RCC 7860 (cell line): ENCODE data around the gene GRK5.

Experiments used
- DNase-seq: peaks from one replicate; pipeline ENCODE4 v3.0.0-alpha.2; 2015; ENCODE audit warnings: low spot score
- FAIRE-seq: peaks from 2 replicates; lab custom pipeline; 2012; peaks lifted over from hg19 to GRCh38; lab: Jason Lieb, UNC

Gene GRK5

GRCh38 chr10:119291223-119291900, 84.0 kb downstream of the GRK5 start:
- FAIRE-seq (no peak), DNase-seq (no peak)

- DNase-seq (no peak), FAIRE-seq (no peak)
Measured at GRCh38 chr10:119292968-119293760, 85.8 kb downstream of the GRK5 start.

GRCh38 chr10:119296703-119297102, 89.3 kb downstream of the GRK5 start:
- DNase-seq (peak; percentile 4), FAIRE-seq (no peak)

GRCh38 chr10:119297207-119297968, 90.0 kb downstream of the GRK5 start:
- no peak for DNase-seq
- FAIRE-seq = no peak

DNA sequence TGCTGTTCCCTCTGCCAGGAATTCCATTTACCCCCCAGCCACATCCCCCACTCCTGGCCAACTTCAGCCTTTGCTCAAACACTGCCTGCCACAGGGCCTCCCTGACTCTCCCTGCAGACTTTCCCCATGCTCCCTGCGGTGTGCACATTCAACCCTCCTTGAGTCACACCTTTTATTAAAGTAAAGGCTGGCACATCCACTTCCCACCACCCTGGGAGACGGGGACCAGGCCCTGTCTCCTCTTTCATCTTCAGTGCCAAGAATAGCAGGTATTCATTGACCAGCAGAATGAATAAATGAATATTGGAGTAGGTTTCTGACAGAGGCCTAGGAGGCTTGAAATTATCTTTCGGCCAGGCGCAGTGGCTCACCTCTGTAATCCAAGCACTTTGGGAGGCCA, 91.4 kb downstream of the GRK5 start:
- DNase-seq = no peak
- FAIRE-seq = no peak

DNA sequence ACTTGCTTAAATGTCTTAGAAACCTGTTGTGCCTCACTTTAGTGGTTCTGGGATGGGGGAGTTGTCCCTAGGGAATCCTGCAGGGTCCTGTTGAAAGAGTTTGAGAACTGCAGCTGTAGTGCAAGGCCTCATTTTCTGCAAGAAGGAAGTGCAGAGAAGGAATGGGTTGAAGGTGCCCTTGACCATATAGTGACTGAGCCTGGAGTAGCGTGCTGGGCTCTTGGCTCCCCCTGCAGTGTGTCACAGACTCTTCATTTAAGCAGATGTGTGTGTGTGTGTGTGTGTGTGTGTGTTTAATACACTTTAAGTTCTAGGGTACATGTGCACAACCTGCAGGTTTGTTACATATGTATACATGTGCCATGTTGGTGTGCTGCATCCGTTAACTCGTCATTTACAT, 92.2 kb downstream of the GRK5 start:
- DNase-seq (no peak), FAIRE-seq (no peak)

GRCh38 chr10:119301397-119301796, 94.0 kb downstream of the GRK5 start:
- FAIRE-seq = no peak
- DNase-seq = no peak

- FAIRE-seq = no peak
- no peak for DNase-seq
Measured at GRCh38 chr10:119302172-119302571, 94.8 kb downstream of the GRK5 start.

- FAIRE-seq = no peak
- DNase-seq = no peak
Measured at GRCh38 chr10:119302591-119303253, 95.4 kb downstream of the GRK5 start.

GRCh38 chr10:119303886-119304285, 96.5 kb downstream of the GRK5 start:
- FAIRE-seq = no peak
- no peak for DNase-seq

DNA sequence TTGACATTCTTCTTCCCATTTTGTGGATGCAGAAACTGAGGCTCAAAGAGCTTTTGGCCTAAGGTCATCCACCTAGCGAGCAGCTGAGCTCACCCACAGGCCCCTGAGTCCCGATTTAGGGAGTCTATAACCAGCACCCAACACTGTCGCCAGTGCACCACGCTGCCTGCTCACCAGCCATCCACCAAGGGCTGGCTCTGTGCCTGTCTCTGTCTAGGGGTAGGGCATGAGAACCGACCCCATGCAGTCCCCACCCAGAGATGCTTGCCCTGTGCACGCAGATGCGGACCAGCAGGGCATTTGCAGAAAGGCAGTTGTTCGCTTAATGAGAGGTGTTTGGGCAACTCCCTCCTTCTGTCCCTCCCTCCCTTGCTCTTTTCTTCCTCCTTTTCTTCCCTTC, 97.2 kb downstream of the GRK5 start:
- DNase-seq (no peak), FAIRE-seq (no peak)

GRCh38 chr10:119305860-119306513, 98.6 kb downstream of the GRK5 start:
- DNase-seq = peak; percentile 100
- FAIRE-seq = peak; percentile 96

DNA sequence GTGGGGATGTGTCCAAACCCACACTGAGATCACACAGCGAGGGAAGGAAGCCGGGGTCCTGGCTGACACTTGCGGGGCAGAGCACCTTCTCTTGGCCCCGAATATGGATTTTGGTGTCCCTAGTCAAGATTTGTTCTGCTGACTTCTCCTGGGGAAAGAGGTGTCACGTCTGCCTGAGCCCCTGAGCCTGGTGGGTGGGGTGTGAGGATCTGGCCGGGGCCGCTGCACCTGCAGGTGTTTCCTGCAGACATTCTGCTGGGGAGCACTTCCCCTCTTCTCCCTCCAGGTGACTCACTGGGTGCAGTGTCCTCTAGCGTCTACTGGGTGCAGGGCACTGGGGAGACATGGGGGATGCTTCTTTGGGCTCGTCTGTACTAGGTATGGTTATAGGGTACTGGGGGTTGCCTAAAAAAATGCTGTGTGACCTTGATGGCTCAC, 99.2 kb downstream of the GRK5 start:
- DNase-seq = peak; percentile 26
- no peak for FAIRE-seq

- FAIRE-seq (peak; percentile 10), DNase-seq (peak; percentile 61)
Measured at GRCh38 chr10:119306986-119307392, 99.6 kb downstream of the GRK5 start.

GRCh38 chr10:119308089-119308488, 100.7 kb downstream of the GRK5 start:
- DNase-seq (no peak), FAIRE-seq (no peak)

DNA sequence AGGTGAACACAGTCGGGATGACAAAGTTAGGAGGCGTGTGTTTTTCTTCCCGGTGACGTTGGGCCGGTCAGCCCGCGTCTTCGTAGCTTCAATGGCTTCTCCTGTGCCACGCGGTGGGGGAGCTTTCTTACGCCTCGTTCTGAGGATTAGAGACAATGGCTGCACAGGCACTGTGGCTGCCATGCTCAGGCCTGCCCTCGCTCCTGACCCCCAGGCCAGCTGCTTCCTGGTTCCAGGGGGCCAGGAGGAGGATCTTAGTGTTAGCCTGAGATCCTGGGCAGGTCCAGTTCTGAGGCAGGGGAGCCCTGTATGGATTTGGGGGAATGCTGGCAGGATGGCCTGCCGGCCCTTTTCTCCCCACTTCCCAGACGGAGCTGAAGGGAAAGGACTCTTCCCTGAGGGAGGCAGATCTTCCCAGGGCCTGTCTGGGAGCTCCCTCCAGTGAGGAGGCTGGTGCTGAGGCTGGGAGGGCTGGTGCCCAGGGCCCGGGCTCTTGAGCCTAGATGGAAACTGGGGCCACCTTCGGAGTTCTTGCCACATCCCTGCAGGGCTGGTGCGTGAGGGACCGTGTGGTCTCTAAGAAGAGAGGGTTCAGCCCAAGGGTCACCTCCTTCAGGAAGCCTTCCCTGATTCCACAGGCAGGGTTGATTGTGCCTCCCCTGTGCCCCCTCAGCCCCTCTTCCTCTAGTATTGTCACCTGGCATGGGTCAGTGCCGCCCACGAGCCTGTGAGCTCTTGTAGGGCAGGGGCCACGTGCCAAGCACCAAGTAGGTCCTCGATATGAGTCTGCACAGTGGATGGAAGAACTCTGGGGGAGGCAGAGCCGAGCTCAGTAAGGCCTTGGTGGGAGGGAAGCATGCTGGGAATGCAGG, 101.4 kb downstream of the GRK5 start:
- FAIRE-seq (no peak), DNase-seq (no peak)

DNA sequence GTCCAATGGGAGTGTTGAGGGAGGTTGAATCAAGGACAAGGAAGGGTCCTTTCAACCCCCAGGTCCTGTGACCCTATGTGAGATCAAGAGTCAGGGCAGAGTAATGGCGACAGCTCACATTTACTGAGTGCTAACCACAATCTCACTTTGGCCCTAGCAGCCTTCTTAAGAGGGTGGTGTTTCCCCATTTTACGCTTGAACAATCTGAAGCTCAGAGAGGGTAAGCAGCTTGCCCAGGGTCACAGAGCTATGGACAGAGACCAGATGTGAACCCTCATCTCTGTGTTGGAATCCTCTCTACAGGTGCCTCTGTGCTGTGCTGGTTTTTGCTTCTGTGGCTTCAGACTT, 102.0 kb downstream of the GRK5 start:
- FAIRE-seq (no peak), DNase-seq (no peak)

DNA sequence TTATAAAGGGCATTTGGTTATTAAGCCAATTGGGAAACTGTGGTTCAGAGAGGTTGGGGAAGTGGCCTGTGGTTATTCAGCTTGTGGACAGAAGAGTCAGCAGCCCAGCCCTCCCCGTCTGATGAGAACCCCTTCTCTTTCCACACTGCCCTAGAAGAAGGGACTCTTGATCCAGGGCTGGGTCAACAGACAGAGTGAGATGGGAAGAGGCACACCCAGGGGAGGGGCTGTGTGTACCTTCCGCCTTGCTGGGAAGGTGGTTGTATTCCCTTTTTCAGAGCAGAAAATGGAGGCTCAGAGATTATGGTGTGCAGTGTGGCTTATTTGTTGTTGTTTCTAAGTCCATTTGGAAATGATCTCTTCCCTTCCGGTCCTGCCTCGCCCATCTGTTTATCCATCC, 103.4 kb downstream of the GRK5 start:
- FAIRE-seq = no peak
- DNase-seq = no peak

DNA sequence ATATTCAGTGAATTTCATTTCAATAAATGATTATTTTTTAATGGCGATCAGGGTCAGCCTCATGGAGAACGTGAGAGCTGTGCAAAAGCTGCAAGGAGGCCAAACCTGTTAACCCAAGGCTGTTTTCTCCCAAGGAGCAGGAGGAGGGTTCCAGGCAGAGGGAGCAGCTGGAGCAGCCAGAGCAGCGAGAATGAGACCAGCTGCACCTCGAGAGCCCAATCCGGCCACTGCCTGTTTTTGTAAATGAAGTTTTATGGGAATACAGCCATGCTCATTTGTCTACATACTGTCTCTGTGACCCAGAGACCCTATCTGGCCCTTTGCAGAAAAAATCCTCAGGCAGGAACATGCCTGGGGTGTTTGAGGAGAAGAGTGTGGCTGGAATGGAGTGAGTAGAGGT, 104.9 kb downstream of the GRK5 start:
- DNase-seq (no peak), FAIRE-seq (no peak)

- DNase-seq (no peak), FAIRE-seq (no peak)
Measured at GRCh38 chr10:119313024-119313423, 105.7 kb downstream of the GRK5 start.
